HG03342 (cell line): ENCODE results near the gene GPHN.
"Not testable (repeated sequence)": the region's sequence is repeated elsewhere in the genome, so short reads cannot be mapped to it uniquely, and the experiment has no call there.

Source experiments
- ATAC-seq: cut with Tn5 transposase; IDR thresholded peaks from one replicate; pipeline ENCODE4 v1.9.1; 2021; ENCODE audit warnings: mild to moderate bottlenecking, moderate library complexity; ENCODE audit not compliant: unreplicated experiment

Gene GPHN

GRCh38 chr14:66651536-66652220, 143.7 kb downstream of the GPHN start:
- no peak for ATAC-seq

GRCh38 chr14:66652525-66653106, 144.7 kb downstream of the GPHN start:
- ATAC-seq: no peak

- ATAC-seq: no peak
Measured at GRCh38 chr14:66657780-66658179, 149.8 kb downstream of the GPHN start.

GRCh38 chr14:66662374-66662773, 154.4 kb downstream of the GPHN start:
- no peak for ATAC-seq

- no peak for ATAC-seq
Measured at GRCh38 chr14:66677780-66678179, 169.8 kb downstream of the GPHN start.

GRCh38 chr14:66680216-66680615, 172.3 kb downstream of the GPHN start:
- no peak for ATAC-seq

GRCh38 chr14:66696326-66696725, 188.4 kb downstream of the GPHN start:
- no peak for ATAC-seq

- no peak for ATAC-seq
Measured at GRCh38 chr14:66698503-66698902, 190.6 kb downstream of the GPHN start.

GRCh38 chr14:66701813-66702212, 193.9 kb downstream of the GPHN start:
- ATAC-seq: no peak

- ATAC-seq: no peak
Measured at GRCh38 chr14:66708267-66708666, 200.3 kb downstream of the GPHN start.

- ATAC-seq: no peak
Measured at GRCh38 chr14:66709291-66709690, 201.3 kb downstream of the GPHN start.

GRCh38 chr14:66714291-66714690, 206.3 kb downstream of the GPHN start:
- ATAC-seq: not testable (repeated sequence)

GRCh38 chr14:66715313-66715712, 207.4 kb downstream of the GPHN start:
- not testable (repeated sequence) for ATAC-seq

- no peak for ATAC-seq
Measured at GRCh38 chr14:66716227-66716626, 208.3 kb downstream of the GPHN start.

GRCh38 chr14:66717561-66718140, 209.7 kb downstream of the GPHN start:
- ATAC-seq: no peak

- ATAC-seq: no peak
Measured at GRCh38 chr14:66724996-66725395, 217.0 kb downstream of the GPHN start.

GRCh38 chr14:66731298-66731697, 223.4 kb downstream of the GPHN start:
- not testable (repeated sequence) for ATAC-seq

- no peak for ATAC-seq
Measured at GRCh38 chr14:66735853-66736252, 227.9 kb downstream of the GPHN start.

- ATAC-seq: no peak
Measured at GRCh38 chr14:66739826-66740225, 231.9 kb downstream of the GPHN start.

- no peak for ATAC-seq
Measured at GRCh38 chr14:66745078-66745477, 237.1 kb downstream of the GPHN start.

GRCh38 chr14:66746316-66747006, 238.5 kb downstream of the GPHN start:
- ATAC-seq: no peak

GRCh38 chr14:66752109-66752508, 244.2 kb downstream of the GPHN start:
- ATAC-seq: no peak
